ENCODE measurements around the gene CTIF.

Gene CTIF

DNA sequence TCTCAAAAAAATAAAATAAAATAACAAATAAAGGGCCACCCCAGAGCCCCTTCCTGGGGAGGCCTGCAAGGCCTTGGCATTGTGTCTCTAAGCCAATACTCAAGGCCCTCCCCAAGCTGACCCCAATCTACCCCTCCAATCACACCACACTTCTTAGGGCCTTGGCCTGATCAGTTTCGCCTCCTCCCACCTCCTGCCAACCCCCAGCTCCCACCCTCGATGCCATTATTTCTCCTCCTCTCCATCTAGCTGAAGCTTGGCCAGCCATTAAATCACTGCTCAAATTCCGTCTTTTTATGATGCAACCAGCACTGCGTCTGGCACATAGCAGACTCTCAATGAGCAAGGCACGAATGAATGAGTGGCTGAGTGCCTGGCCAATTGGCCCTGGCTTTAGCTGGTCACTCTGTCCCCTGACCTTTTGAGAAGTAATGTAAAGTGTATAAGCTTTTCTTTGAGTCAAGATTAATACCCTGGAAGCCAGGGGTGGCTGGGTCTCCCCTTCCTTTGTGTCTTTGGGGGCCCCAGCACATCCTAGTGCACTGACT is 356.0 kb downstream of the CTIF start:
- no peak for DNase-seq

DNA sequence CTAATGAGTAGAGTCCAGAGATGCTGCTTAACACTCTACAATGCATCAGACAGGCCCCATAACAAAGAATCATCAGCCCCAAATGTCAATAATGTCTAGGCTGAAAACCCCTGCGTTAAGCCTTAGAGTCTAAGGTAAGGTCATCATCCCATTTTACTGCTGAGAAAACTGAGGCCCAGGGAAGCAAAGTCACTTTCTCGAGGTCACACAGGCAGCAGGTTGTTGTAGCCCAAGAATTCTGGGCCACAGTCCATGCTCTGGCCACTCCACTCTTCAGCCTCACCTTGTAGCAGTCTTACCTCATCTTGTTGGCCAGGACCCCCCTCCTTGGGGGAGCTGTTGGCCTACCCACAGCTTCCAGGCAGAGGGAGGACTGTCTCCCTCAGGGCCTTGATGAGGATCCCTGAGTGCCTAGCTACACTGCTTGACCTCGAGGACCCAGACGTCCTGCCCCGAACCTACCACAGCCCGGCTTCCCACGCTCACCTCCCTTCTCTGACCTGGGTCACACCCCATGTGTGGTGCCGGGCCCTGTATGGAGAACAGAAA is 357.6 kb downstream of the CTIF start:
- no peak for DNase-seq

DNA sequence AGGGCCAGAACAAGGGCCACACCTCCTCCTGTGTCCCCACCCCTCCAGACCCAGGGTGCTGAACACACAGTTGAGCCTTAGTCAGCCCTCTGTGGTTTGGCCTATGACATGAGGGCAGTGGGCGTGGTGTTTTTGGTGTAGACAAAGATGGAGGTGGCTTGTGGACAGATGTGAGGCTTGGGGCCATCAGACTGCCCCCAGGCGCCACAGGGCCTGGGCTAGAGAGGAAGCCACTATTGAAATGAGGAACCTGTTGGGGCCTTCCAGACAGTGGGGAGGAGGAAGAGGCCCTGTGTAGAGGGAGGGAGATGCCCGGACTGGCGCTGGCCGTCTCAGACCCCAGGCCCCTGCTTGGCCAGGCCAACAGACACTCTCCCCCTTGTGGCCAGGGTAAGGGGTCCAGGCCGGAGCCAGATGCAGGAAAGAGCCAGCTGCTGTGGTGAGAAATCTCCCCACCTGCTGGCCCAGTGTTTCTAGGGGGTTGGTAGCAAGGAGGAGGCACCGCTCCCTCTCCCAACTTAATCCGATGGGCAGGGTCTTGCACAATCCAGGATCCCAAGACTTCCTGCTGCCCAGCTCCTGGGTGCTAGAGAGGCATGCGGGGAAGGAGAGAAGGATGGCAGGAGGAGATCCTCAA is 358.2 kb downstream of the CTIF start:
- no peak for DNase-seq

DNA sequence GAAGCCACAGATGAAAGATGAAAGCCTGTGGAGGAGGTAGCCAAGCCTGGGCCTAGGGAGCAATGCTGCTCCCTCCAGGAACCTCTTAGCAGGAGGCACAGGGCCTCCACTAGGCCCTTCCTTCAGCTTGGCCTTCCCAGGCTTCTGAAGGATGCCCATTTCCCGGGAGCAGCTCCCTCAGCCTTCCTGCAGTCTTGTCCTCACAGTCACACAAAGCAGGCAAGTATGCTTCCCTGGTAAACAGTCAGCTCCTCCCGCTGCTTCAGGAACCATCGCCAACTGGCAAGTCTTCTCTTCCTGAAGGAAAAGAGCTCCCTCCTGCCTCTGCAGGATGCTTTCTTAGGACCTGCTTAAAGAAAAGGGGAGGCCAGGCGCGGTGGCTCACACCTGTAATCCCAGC is 358.7 kb downstream of the CTIF start:
- no peak for DNase-seq

DNA sequence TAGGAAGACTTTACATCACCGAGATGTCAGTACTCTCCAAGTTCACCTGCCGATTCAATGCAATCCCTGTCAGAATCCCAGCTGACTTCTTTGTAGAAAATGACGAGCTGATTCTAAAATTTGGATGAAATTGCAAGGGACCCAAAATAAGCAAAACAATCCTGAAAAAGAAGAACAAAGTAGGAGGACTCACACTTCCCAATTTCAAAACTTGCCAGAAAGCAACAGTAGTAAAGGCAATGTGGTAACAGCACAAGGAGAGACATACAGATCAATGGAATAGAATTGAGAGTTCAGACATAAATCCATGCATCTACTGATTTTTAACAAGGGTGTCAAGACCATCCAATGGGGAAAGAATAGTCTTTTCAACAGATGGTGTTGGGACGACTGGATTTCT is 359.7 kb downstream of the CTIF start:
- no peak for DNase-seq

DNA sequence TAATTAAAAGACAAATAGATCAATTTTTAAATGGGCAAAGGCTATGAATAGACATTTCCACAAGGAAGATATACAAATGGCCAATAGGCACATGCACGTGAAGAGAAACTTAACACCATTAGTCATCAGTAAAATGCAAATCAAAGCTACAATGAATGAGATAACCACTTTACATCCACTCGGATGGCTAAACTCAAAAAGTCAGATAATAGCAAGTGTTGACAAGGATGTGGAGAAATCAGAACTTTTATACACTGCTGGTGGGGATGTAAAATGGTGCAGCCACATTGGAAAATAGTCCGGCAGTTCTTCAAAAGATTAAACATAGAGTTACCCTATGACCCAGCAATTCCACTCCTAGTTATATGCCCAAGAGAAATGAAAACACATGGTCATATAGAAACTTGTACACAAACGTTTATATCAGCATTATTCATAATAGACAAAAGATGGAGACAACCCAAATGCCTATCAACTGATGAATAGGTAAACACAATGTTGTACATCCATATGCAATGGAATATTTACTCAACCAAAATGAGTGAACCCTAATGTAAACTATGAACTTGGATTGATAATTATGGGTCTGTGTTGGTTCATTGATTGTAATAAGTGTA is 360.8 kb downstream of the CTIF start:
- DNase-seq, result no peak

DNA sequence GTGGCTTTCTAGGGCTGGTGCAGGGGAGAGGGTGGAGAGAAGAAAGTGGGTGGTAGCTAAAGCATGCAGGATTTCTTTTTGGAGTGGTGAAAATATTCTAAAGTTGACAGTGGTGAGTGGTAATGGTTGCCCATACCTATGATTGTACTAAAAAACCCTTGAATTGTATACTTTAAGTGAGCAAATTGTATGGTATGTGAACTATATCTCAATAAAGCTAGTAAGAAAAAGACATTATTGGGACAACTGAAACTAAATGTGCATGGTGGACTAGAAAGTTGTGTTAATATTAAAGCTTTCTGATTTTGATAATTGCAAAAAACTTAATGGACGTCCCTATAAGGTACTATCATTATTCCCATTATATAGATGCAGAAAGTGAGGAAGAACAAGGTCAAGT is 361.6 kb downstream of the CTIF start:
- DNase-seq, result no peak

DNA sequence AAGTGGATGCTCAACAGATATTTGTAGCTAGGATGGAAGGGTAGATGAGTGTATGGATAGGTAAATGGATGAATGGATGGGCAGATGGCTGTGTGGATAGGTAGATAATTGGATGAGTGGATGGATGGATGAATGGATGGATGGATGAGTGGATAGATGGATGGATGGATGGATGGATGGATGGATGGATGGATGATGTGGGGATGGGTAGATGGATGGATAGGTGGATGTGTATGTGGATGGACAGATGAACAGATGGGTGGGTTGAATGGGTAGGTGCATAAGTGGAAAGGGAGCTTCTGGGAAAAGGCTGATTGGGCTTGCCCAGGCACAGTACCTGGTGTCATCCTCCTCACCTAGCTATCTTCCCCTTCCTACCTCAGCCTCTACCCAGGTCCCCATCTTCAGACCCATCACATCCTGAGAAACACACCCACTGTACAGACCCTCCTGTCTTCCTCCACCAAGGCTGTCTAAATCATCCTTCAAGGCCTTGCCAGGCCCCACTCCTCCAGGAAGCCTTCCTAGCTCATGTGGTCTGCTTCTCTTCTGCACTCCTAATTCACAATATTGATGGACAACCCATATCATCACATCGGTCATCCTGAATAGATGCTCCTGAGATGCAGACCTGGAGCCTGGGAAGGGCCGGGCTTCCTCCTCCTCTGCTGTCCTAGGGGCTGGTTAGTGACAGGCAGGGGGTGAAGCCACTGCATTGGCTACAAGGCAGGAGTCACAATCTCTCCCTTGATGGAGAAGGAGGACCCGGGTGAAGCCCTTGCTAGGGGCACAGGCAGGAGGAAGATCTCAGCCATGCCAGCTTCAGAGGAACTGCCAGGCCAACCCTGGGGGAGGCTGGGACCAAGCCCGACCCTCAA is 362.6 kb downstream of the CTIF start:
- DNase-seq, result no peak

DNA sequence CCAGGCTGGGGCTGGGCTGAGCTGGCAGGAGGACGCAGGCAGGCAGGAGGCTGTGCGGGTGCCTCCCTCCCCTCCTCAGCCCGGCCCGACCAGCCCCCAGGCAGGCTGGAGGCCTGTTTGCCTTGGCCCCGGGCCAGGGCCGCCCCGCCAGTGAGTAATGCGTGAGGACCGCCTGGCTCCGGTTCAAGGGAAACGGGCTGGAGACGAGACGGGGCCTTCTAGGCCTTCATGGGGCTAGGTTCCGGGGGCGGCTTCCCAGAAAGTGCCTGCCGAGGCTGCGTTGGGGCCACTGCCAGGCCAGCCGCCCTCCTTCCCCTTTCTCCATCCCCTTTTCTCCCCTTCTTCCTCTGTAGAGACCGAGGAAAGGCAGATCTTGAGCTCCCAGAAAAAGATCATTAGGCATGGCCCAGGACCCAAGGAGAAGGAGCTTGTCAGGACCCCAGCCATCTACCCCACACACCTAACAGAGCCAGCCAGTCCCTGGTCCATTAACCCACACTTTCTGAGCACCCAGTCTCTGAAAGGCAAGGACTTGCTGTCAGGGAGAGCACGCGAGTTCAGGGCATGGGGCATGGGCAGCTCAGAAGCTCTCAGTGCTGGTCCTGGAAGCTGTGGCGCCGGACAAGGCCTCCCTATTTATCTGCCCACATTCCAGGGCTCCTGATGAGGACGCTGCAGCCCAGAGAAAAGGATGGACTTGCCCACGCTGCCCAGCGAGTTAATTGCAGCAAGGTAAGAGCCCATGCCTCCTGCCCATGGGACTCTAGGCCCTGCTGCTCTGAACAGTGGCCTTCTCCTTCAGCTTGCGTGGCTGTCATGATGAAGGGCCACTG is 363.4 kb downstream of the CTIF start:
- DNase-seq, result no peak

DNA sequence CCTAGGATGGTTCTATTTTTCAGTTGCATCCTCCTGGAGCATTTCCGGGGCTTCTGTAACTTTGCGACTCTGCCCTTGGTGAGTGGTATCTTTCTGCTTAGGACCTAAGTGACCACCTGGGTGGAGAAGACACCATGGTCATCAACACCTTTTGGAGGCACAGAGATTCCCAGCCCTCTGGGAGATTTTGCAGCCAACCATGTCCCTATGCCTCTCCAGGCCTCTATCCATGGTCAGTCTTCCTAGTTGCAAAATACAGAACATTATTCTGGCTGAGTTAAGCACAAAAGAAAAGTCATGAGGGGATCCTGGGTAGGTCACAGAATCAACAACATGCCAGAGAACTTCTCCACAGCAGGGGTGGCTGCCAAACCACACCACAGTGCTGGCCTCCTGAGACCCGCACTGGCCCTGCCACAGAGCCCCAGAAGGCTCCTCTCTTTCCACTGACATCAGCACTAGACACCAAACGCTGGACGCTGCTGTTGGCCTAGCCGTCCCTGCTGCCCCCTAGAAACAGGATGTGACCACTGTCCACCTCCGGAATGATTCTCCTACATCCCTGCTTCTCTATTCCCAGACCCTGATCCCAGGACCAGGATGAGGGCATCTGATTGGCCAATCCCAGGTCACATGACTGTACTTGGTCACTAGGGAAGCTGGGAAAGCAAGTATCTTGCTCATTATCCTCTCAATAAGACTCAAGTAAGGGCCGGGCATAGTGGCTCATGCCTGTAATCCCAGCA is 364.2 kb downstream of the CTIF start:
- DNase-seq, result no peak

DNA sequence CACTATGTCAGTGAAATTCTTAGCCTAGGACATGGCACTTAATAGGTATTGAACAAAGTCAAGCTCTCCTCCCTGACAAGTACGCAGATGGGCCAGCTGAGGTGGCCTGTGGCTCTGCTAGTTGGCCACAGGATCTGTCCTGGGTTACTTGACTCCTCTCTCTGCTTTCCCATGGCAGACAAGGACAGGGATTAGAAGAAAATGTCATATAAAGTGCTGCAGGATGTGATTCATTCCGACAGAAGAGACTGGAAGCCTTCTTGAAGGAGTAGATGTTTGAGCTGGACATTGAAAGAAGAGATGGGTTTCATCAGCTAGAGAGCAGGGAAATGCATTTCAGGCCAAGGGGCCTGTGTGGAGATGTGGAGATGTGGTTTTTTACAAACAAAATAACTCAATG is 365.3 kb downstream of the CTIF start:
- DNase-seq, result no peak

DNA sequence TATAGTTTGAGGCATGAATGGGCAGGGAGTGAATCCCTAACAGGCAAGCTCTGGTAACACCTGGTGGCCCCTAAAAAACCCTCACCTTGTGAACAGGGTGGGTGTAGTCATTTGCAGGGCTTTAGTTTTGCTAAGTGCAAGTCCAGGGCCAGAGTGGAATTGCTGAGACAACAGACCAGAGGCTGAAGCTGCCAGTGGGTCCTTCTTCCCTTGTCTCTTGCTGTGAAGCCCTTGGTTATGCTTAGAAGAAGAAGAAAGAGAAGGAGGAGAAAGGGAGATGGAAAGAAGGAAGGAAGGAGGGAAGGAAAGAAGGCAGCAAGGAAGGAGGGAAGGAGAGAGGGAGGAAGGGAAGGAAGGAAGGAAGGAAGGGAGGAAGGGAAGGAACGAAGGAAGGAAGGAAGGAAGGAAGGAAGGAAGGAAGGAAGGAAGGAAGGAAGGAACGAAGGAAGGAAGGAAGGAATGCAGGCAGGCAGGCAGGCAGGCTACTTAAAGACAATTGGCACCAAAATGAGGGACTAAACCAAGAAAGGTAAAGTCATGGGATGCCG is 366.1 kb downstream of the CTIF start:
- DNase-seq, result no peak

DNA sequence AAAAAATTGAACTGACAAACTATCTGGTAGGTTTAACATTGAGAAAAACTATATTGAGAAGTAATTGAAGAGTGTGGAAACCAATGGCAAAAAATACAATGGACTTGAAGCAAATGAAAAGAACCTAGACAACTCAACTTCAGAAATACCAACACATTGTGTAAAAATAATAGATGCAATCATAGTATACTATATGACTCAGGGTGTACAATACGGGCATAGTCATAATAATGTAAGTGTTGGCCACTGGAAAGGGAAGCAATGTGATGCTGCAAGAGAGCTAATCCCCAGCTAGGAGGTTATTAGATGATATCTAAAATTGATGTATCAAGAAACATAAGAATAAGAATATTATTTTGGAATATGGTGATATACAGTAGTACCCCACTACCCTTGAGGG is 366.7 kb downstream of the CTIF start:
- no peak for DNase-seq

DNA sequence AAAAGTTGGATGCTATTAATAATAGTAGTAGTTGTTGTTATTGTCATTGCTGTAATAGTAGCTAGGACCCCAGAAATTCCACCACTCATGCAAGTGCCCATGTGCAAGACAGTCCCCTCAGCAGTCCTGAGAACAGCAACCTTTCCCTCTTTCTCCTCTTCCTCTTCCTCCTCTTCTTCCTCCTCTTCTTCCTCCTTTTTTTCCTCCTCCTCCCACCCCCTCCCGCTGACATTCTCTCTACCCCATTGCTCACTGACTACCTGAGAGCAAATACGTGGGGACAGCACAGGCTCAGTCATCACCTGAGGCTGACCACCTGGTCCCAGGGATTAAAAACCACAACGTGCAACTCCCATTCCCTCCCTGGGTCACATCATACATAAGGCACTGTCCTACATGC is 370.1 kb downstream of the CTIF start:
- DNase-seq, result no peak

DNA sequence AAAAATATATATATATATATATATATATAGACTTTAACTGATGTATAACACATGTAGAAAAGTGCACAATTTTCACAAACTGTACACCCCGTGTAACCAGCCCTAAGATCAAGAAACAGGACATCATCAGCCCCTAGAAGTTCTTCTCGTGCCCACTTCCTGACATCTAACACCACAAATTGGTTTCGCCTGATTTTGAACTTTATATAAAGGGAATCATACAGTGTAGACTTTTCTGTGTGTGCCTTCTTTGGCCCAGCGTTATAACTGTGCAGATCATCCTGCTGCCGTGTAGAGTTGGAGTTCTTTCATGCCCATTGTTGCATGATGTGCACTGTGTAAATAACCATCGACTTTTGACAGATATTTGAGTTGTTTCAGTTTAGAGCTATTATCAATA is 370.9 kb downstream of the CTIF start:
- no peak for DNase-seq

DNA sequence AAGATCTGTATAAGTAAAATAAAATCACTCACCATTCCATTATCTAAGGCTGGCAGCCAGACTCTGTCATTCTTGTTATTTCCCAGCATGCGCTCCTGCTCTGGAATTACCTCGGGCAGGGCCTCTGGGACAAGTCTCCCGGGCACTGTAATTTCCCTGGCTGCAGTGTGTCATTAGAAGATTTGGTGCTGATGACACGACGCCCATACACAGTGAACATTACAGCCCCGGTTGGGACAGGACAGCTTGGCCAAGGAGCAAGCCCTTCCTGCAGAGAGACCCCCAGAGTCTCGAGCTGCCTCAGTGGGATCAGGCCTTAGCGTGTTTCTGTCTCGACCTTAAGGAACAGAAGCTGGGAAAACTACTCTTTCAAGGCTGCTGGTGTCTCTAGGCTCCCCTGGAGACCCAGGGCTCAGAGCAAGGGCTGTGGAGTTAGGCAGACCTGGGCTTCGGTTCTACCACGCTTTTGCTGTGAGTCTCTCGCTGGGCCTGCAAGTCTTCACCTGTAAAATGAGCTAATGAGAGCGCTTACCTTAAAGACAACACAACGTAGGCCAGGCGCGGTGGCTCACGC is 372.2 kb downstream of the CTIF start:
- no peak for DNase-seq
